ENCODE data around the gene CYLD.

GRCh38 chr16:50740736-50741135 lies 1.1 kb upstream of the CYLD start:
- TF ChIP-seq CTCF (IDR thresholded peaks at IDR 0.05; ENCODE audit: insufficient read depth, low read length) (no peak), REST (IDR thresholded peaks at IDR 0.05; ENCODE audit: insufficient replicate concordance, low read depth) (no peak), POLR2AphosphoS5 (IDR thresholded peaks at IDR 0.05; ENCODE audit: low read depth) (no peak), GABPA (IDR thresholded peaks at IDR 0.05; ENCODE audit: low read depth) (no peak), SPI1 (IDR thresholded peaks at IDR 0.05; ENCODE audit: borderline replicate concordance, low read depth) (no peak)
